WTC11 (cell line): Measurements from ENCODE around the gene ZFYVE1. TPM values are rescaled to one million over a fixed set of nuclear protein-coding genes. Genes with fewer than 3 reads are reported as not detected.
A peak's percentile ranks its signal among the peaks of the same experiment; 100 is the strongest.

ENCODE experiments used
- ATAC-seq: fragments of 200-7000 bp; cut with Tn5 transposase; 2 replicates; pipeline ENCODE4 v1.10.0; 2021; ENCODE audit warnings: mild to moderate bottlenecking, moderate library complexity
- CTCF ChIA-PET: fragments of 300-600 bp; sonication (Branson Sonifier 250); formaldehyde crosslinking; loops from one replicate; lab custom pipeline; 2021; ENCODE audit warnings: antibody characterized with exemption; lab: Charles Lee
- POLR2A ChIA-PET: fragments of 350-600 bp; sonication (Branson Sonifier 250); formaldehyde crosslinking; loops from one replicate; lab custom pipeline; 2021; ENCODE audit warnings: antibody characterized with exemption; lab: Charles Lee
- DNase-seq: peaks from one replicate; pipeline ENCODE4 v3.0.0; 2021; ENCODE audit warnings: low spot score
- H3K27ac Mint-ChIP-seq: 2 replicates; pipeline ENCODE4 v1.8.0; 2021; ENCODE audit warnings: mixed read lengths
- H3K27me3 Mint-ChIP-seq: 2 replicates; pipeline ENCODE4 v1.8.0; 2021; ENCODE audit warnings: low read depth, mild to moderate bottlenecking, moderate library complexity, mixed read lengths
- H3K36me3 Mint-ChIP-seq: 2 replicates; pipeline ENCODE4 v1.8.0; 2021; ENCODE audit warnings: mixed read lengths
- H3K4me1 Mint-ChIP-seq: 2 replicates; pipeline ENCODE4 v1.8.0; 2022; ENCODE audit warnings: mixed read lengths
- H3K4me3 Mint-ChIP-seq: 2 replicates; pipeline ENCODE4 v1.8.0; 2021; ENCODE audit warnings: mild to moderate bottlenecking, moderate library complexity, mixed read lengths
- H3K9me3 Mint-ChIP-seq: 2 replicates; pipeline ENCODE4 v1.8.0; 2021; ENCODE audit warnings: mixed read lengths
- CTCF ChIP-seq: fragments of 200-600 bp; IDR thresholded peaks from 2 replicates; pipeline ENCODE4 v1.8.0; 2022; ENCODE audit warnings: antibody characterized with exemption
- ELF4 ChIP-seq: sonication (generic); formaldehyde crosslinking; IDR thresholded peaks from 2 replicates; pipeline ENCODE4 v1.8.1; 2022; ENCODE audit warnings: low read depth, mild to moderate bottlenecking, moderate library complexity, missing genetic modification reagents
- EMX1 ChIP-seq: fragments of 250-450 bp; sonication (Bioruptor Pico); IDR thresholded peaks from 2 replicates; pipeline ENCODE4 v1.8.0; 2021; ENCODE audit warnings: mild to moderate bottlenecking
- ESRRA ChIP-seq: sonication (generic); formaldehyde crosslinking; IDR thresholded peaks from 2 replicates; pipeline ENCODE4 v1.8.1; 2022; ENCODE audit warnings: mild to moderate bottlenecking, missing genetic modification reagents, borderline replicate concordance
- FOXJ3 ChIP-seq: sonication (generic); formaldehyde crosslinking; IDR thresholded peaks from 2 replicates; pipeline ENCODE4 v1.9.0; 2021; ENCODE audit warnings: missing genetic modification reagents, mild to moderate bottlenecking, borderline replicate concordance
- GABPB1 ChIP-seq: sonication (generic); formaldehyde crosslinking; IDR thresholded peaks from 2 replicates; pipeline ENCODE4 v1.8.1; 2023; ENCODE audit warnings: mild to moderate bottlenecking, missing genetic modification reagents
- GRHL2 ChIP-seq: fragments of 250-450 bp; sonication (Bioruptor Pico); IDR thresholded peaks from 2 replicates; pipeline ENCODE4 v1.8.0; 2022; ENCODE audit warnings: mild to moderate bottlenecking, moderate library complexity; ENCODE audit not compliant: insufficient replicate concordance, severe bottlenecking
- IRF1 ChIP-seq: sonication (generic); formaldehyde crosslinking; IDR thresholded peaks from 2 replicates; pipeline ENCODE4 v1.8.0; 2023; ENCODE audit warnings: missing genetic modification reagents
- JUN ChIP-seq: sonication (generic); formaldehyde crosslinking; IDR thresholded peaks from 2 replicates; pipeline ENCODE4 v1.8.0; 2023; ENCODE audit warnings: mild to moderate bottlenecking, missing genetic modification reagents
- NR2C2 ChIP-seq: sonication (generic); formaldehyde crosslinking; IDR thresholded peaks from 2 replicates; pipeline ENCODE4 v1.8.0; 2022; ENCODE audit warnings: mild to moderate bottlenecking, missing genetic modification reagents
- NR3C1 ChIP-seq: sonication (generic); formaldehyde crosslinking; conservative IDR thresholded peaks from 2 replicates; pipeline ENCODE4 v1.8.1; 2023; ENCODE audit warnings: low read depth, mild to moderate bottlenecking, missing genetic modification reagents
- PREB ChIP-seq: sonication (generic); formaldehyde crosslinking; IDR thresholded peaks from 2 replicates; pipeline ENCODE4 v1.8.1; 2022; ENCODE audit warnings: mild to moderate bottlenecking, missing genetic modification reagents, moderate library complexity, borderline replicate concordance
- PRRX2 ChIP-seq: fragments of 250-450 bp; sonication (Bioruptor Pico); IDR thresholded peaks from 2 replicates; pipeline ENCODE4 v1.8.0; 2021; ENCODE audit warnings: mild to moderate bottlenecking
- RELA ChIP-seq: sonication (generic); formaldehyde crosslinking; IDR thresholded peaks from 2 replicates; pipeline ENCODE4 v1.8.1; 2022; ENCODE audit warnings: missing genetic modification reagents, mild to moderate bottlenecking, borderline replicate concordance
- SMAD4 ChIP-seq: sonication (generic); formaldehyde crosslinking; IDR thresholded peaks from 2 replicates; pipeline ENCODE4 v1.8.0; 2022; ENCODE audit warnings: mild to moderate bottlenecking, missing genetic modification reagents
- TEAD1 ChIP-seq: sonication (generic); formaldehyde crosslinking; IDR thresholded peaks from 2 replicates; pipeline ENCODE4 v1.8.0; 2022; ENCODE audit warnings: mild to moderate bottlenecking, missing genetic modification reagents
- ZNF425 ChIP-seq: fragments of 250-450 bp; sonication (Bioruptor Pico); conservative IDR thresholded peaks from 2 replicates; pipeline ENCODE4 v1.9.0; 2021; ENCODE audit warnings: mild to moderate bottlenecking
- ZSCAN18 ChIP-seq: fragments of 250-450 bp; sonication (Bioruptor Pico); IDR thresholded peaks from 2 replicates; pipeline ENCODE4 v2.1.2; 2022; ENCODE audit warnings: mild to moderate bottlenecking, moderate library complexity
- total RNA-seq: library from RNA; stranded (reverse); gene quantifications from 3 replicates; pipeline ENCODE4 v1.2.3, GENCODE V29; 2021
- TF ChIP-seq, protein P1 (sequence below): sonication (generic); formaldehyde crosslinking; IDR thresholded peaks from 2 replicates; pipeline ENCODE4 v1.8.1; 2022; ENCODE audit warnings: mild to moderate bottlenecking, moderate library complexity, missing genetic modification reagents

The ZFYVE1 gene
- total RNA-seq, 1 experiment from 2014 or later: 12.8 TPM

GRCh38 chr14:72939630-72940029 is 87.3 kb downstream of the ZFYVE1 start:
- Mint-ChIP-seq H3K4me1 (peaks cover 9% of the 10 kb centered on the region), H3K27me3 (no peaks in the 10 kb centered on the region), H3K36me3 (peaks cover 35% of the 10 kb centered on the region), H3K4me3 (no peak overlapping the region), H3K9me3 (no peaks in the 10 kb centered on the region), H3K27ac (no peak overlapping the region)
- no peak for TF ChIP-seq EMX1 (CRISPR knock-in tag)
- TF ChIP-seq TEAD1 (CRISPR knock-in tag): no peak
- TF ChIP-seq CTCF: no peak
- ChIA-PET CTCF (interaction anchor here (2.1 kb wide), 1 partner anchor 9 kb away, joined by 10 read pairs; no protein-coding TSS in a partner anchor), POLR2A (no interaction called here)
- ATAC-seq (no peak), DNase-seq (no peak)

DNA sequence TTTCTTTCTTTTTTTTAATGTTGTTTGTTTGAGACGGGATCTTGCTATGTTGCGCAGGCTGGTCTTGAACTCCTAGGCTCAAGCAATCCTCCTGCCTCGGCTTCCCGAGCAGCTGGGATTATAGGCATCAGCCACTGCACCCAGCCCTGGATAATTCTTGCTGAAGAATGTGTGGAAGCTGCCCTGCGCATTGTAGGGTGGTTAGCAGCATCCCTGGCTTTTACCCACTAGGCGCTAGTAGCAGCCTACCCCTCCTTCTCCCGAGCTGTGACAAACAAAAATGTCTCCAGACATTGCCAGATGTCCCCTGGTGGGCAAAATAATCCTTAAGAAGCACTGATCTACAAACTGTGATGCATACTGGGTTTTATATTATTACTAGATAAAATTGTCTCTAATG is 94.0 kb downstream of the ZFYVE1 start:
- CTCF ChIA-PET: interaction anchor here (0.6 to 1.1 kb wide), 5 partner anchors 109 to 652 kb away, joined by 3 to 4 read pairs (median 4); no protein-coding TSS in a partner anchor
- ATAC-seq (no peak; the same call in 1 of the 2 replicates), DNase-seq (no peak)
- H3K4me1 Mint-ChIP-seq: peaks cover 37% of the 10 kb centered on the region
- H3K36me3 Mint-ChIP-seq: peaks cover 9% of the 10 kb centered on the region
- H3K27me3 Mint-ChIP-seq: no peaks in the 10 kb centered on the region
- TF ChIP-seq FOXJ3: no peak
- TF ChIP-seq GRHL2 (CRISPR knock-in tag): no peak
- TF ChIP-seq, protein P1, sequence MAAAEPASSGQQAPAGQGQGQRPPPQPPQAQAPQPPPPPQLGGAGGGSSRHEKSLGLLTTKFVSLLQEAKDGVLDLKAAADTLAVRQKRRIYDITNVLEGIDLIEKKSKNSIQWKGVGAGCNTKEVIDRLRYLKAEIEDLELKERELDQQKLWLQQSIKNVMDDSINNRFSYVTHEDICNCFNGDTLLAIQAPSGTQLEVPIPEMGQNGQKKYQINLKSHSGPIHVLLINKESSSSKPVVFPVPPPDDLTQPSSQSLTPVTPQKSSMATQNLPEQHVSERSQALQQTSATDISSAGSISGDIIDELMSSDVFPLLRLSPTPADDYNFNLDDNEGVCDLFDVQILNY (CRISPR knock-in tag): no peak
- TF ChIP-seq ELF4 (CRISPR knock-in tag): no peak
- no peak for TF ChIP-seq PRRX2 (CRISPR knock-in tag)
- TF ChIP-seq JUN (CRISPR knock-in tag): no peak
- no peak for TF ChIP-seq ZSCAN18
- TF ChIP-seq GABPB1 (CRISPR knock-in tag): no peak
- TF ChIP-seq RELA (CRISPR knock-in tag): no peak
- no peak for TF ChIP-seq IRF1
- no peak for TF ChIP-seq ZNF425 (CRISPR knock-in tag)
- TF ChIP-seq NR2C2 (CRISPR knock-in tag): no peak
- no peak for TF ChIP-seq NR3C1
- TF ChIP-seq PREB (CRISPR knock-in tag): no peak
- no peak for TF ChIP-seq SMAD4
- no peak for TF ChIP-seq ESRRA
- peak overlapping the region; percentile 63 for H3K27ac Mint-ChIP-seq
- no peaks in the 10 kb centered on the region for H3K9me3 Mint-ChIP-seq
- no peak overlapping the region for H3K4me3 Mint-ChIP-seq
- POLR2A ChIA-PET: interaction anchor here (0.6 kb wide), 1 partner anchor 30 kb away, joined by 4 read pairs; no protein-coding TSS in a partner anchor
